ENCODE data around the gene LRRTM3.

- TF ChIP-seq CTCF (IDR thresholded peaks at IDR 0.05) (no peak), POLR2A (IDR thresholded peaks at IDR 0.05) (no peak)
Measured at GRCh38 chr10:66982053-66982420, 56.2 kb downstream of the LRRTM3 start.

Measured in thyroid gland (tissue), 4 donors.